Measurements from ENCODE around the gene CAT.

DNA sequence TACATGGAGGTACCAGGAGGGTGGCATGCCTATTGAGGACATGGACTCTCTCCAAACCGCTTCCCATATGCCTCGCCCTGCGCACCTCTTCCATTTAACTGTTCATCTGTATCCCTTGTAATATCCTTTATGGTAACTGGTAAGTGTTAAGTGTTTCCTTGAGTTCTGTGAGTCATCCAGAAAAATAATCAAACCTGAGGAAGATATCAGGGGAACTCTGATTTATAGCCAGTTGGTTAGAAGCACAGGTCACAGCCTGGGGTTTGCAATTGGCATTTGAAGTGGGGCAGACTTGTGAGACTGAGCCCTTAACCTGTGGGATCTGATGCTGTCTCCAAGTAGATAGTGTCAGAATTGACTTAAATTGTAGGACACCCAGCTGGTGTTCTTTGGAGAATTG is 27.6 kb upstream of the CAT start:
- TF ChIP-seq, protein P1, sequence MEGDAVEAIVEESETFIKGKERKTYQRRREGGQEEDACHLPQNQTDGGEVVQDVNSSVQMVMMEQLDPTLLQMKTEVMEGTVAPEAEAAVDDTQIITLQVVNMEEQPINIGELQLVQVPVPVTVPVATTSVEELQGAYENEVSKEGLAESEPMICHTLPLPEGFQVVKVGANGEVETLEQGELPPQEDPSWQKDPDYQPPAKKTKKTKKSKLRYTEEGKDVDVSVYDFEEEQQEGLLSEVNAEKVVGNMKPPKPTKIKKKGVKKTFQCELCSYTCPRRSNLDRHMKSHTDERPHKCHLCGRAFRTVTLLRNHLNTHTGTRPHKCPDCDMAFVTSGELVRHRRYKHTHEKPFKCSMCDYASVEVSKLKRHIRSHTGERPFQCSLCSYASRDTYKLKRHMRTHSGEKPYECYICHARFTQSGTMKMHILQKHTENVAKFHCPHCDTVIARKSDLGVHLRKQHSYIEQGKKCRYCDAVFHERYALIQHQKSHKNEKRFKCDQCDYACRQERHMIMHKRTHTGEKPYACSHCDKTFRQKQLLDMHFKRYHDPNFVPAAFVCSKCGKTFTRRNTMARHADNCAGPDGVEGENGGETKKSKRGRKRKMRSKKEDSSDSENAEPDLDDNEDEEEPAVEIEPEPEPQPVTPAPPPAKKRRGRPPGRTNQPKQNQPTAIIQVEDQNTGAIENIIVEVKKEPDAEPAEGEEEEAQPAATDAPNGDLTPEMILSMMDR (IDR thresholded peaks at IDR 0.05), result no peak
- no peak for TF ChIP-seq POLR2AphosphoS5 (IDR thresholded peaks at IDR 0.05; ENCODE audit: low read depth, low read length)
- TF ChIP-seq, protein P2, sequence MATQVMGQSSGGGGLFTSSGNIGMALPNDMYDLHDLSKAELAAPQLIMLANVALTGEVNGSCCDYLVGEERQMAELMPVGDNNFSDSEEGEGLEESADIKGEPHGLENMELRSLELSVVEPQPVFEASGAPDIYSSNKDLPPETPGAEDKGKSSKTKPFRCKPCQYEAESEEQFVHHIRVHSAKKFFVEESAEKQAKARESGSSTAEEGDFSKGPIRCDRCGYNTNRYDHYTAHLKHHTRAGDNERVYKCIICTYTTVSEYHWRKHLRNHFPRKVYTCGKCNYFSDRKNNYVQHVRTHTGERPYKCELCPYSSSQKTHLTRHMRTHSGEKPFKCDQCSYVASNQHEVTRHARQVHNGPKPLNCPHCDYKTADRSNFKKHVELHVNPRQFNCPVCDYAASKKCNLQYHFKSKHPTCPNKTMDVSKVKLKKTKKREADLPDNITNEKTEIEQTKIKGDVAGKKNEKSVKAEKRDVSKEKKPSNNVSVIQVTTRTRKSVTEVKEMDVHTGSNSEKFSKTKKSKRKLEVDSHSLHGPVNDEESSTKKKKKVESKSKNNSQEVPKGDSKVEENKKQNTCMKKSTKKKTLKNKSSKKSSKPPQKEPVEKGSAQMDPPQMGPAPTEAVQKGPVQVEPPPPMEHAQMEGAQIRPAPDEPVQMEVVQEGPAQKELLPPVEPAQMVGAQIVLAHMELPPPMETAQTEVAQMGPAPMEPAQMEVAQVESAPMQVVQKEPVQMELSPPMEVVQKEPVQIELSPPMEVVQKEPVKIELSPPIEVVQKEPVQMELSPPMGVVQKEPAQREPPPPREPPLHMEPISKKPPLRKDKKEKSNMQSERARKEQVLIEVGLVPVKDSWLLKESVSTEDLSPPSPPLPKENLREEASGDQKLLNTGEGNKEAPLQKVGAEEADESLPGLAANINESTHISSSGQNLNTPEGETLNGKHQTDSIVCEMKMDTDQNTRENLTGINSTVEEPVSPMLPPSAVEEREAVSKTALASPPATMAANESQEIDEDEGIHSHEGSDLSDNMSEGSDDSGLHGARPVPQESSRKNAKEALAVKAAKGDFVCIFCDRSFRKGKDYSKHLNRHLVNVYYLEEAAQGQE (IDR thresholded peaks at IDR 0.05; ENCODE audit: insufficient read depth in 1 of 2, low read depth in 2 of 2, low read length in 1 of 2), result no peak
- no peak for TF ChIP-seq SIN3A (IDR thresholded peaks at IDR 0.05; ENCODE audit: borderline replicate concordance, insufficient read depth, low read depth, low read length)
